Stimulated activated CD8-positive, alpha-beta memory T cell treated with anti-CD3 and anti-CD28 coated beads, Interleukin-12 subunit alpha, Interleukin-12 subunit beta, amount 100 ng/mL, for 24 hours (primary cell): ENCODE measurements around the gene MRPS18A.
"Not testable (repeated sequence)": the region's sequence is repeated elsewhere in the genome, so short reads cannot be mapped to it uniquely, and the experiment has no call there.

Source experiments
- DNase-seq: peaks from one replicate; pipeline ENCODE4 v3.0.0-alpha.2; 2020; ENCODE audit errors: extremely low read depth

MRPS18A gene

DNA sequence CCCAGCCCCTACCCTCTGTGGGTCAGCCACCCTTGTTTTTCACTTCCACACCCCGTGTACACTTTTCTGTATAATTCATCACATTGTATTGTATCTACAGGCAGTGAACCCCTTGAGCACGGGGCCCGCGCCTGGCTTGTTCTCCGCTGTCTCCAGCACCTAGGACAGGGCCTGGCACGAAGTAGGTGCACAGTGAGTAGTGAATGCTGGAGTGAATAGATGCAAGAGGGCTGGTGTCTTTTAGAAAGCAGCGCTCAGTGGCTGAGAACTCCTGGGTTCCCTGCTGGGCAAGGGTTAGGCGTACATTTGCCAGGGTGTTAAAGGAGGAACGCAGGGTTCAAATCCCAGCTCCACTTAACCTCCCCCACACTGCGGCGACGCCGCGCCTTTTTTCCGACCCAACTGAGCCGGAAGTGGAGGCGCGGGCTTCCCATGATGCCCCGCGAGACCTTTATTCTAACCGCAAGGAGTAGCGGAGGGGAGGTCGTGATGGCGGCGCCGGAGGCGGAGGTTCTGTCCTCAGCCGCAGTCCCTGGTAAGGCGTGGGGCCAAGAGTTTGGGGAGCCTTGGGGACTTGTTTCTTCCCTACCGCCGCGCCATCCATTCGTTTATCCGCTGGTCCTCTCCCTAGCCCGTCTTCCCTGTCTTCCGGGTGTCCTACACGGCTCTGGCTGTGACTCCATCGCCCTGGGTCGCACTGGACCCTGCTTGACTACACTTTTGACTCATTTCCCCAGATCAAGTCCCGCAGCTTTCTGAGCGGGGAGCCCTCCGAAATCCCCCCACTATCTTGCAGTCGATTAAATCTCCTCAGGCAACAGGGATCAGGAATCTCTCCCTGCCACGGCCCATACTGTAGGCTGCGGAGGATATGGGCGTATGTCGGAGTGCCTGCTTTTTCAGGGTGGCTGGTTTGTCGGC lies 51.9 kb downstream of the MRPS18A start, which contains the start of gene MAD2L1BP:
Gene MAD2L1BP, plus strand, starts transcription at position 454 of the 921 bp plus-strand sequence. Its CDS starts 36 bp downstream, at position 490.
- DNase-seq, result peak; percentile 75

DNA sequence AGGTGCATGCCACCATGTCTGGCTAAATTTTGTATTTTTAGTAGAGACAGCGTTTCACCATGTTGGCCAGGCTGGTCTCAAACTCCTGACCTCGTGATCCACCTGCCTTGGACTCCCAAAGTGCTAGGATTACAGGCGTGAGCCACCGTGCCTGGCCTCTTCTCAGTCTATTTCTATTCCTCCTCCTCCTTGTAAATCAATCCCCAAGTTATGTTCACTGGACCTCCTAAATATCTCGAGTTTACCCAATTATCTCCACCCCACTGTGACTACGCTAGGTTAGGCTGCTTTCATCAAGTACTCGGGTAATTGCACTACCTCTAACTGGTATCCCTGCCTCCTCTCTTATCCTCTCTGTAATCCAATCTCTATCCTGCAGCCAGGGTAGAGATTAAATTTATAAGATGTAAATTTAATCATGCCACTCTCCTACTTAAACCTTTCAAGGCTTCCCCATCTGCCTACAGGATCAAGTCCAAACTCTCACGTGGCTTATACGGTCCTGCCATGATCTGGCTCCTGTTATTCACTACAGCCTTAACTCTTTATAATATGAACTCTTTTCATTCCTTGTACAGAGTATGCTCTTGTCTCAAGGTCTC lies 52.8 kb downstream of the MRPS18A start:
- no peak for DNase-seq

DNA sequence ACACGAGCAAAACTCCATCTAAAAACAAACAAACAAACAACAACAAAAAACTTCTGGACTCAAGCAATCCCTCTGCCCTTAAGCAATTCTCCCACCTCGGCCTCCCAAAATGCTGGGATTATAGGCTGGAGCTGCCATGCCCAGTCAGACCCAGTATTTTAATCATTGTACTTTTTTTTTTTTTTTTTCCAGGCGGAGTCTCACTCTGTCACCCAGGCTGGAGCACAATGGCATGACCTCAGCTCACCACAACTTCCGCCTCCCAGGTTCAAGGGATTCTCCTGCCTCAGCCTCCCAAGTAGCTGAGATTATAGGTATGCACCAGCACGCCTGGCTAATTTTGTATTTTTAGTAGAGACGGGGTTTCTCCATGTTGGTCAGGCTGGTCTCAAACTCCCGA lies 54.6 kb downstream of the MRPS18A start:
- DNase-seq, result not testable (repeated sequence)

DNA sequence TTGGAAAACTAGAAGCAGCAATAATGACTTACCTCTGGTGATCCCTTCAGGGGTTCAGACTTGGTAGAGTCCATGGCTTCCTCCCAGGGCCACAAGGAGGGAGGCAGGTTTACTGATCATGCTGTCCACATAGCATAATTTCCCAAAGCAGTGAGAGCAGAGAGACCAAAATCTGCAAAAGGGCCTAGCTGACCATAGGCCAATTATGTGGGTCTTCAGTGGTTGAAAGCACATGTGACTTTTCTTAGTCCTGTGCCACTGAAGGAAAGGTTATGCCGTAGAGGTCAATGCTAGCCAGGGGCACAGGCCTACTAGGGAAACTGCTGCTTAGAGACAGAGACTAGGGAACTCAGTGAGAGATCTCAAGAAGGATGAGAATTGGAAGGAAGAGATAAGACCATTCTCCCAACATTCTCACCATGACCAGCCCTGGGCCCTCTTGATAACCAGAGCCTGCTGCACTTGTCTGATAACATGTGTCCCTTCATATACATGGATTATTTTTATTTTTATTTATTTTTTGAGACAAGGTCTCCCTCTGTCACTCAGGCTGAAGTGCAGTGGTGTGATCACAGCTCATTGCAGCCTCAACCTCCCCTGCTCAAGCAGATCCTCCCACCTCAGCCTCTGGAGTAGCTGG lies 56.5 kb downstream of the MRPS18A start:
- no peak for DNase-seq

DNA sequence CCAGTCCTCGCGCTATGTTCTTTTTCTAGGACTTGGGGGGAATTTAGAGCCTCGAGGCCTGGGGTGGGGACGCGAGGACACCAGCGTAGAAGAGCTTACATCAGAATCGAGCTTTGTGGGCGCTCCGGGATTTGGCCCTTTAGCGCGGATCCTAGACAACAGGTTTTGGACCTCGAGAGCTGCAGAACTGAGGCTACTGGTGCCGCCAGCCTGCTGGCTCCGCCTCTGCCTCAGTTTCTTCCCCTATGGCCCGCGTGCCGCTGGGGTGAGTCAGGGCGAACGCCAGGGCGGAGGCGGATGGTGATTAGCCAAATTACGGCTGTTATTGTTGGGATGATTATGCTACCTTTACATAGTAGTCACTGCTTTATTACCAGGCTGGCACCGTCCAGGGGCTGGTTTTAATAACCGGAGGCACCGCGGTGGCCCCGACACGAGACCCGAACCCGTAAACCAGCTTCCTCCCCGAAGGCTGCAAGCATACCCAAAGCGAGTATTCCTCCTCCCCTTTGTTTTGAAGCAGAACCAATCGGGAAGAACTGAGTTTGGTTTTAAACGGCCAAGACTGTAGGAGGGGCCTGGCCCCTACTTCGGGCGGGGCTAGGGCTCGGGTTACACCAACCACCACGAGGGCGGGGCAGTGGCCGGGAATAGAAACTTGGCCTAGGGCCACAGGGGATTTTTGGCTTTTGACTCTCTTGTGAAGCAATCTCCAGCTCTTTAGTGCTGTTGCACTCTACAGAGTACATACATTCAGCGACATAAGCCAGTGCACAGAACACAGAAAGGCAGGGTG lies 57.9 kb downstream of the MRPS18A start:
- peak; percentile 76 for DNase-seq

DNA sequence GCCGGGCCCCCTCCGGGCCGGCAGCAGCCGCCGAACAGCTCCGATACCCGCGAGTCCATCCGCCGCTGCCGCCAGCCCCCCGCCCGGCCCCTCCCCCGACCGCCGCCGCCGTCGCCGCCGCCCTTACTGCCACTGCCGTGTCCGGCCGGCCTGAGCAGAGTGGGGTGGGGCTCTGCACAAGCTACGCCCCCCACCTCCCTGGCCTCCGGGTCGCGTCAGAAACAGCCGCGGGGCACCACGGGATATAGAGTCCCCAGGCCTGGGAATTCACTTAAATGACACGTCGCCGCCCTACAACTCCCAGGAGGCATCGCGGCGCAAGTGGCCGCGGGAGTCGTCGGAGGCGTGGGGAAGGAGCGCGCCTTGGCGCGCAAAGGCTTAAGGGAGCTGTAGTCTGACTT lies 58.5 kb downstream of the MRPS18A start, which contains the start of gene GTPBP2:
Gene GTPBP2, minus strand, starts transcription at position 161 of the 401 bp plus-strand sequence. Its CDS starts 102 bp downstream, at position 59.
- DNase-seq, result peak; percentile 90

DNA sequence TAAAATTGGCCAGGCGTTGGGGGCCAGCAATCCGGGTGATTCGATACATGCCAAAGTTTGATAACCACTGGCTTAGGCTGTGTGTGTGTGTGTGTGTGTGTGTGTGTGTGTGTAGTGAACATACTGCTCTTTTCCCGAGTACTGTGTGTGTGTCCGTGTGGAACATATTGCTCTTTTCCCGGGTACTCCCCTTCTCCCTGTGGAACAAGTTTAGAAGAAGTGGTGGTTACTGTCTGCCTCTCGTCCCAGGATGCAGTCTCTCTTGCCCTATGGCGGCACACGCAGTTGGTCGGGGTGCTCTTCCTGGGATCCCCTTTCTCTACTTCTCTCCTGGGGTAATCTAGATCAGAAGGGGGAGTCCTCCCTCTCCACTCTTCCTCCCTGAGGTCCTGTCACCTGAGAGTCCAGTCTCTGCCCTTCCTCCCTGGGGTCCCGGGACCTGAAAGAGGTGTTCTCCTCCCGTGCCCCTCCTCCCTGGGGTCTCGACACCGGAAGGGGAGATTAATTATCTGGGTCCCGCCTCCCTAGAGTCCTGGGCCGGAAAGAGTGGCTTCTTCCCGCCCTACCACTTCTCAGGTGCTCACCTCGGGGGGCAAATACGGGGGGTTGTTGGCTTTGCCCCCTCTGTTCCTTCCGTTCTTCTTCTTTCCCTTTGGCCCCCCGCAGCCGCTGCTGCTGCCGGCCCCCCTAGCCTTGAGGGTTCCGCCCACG lies 59.0 kb downstream of the MRPS18A start:
- peak; percentile 20 for DNase-seq

DNA sequence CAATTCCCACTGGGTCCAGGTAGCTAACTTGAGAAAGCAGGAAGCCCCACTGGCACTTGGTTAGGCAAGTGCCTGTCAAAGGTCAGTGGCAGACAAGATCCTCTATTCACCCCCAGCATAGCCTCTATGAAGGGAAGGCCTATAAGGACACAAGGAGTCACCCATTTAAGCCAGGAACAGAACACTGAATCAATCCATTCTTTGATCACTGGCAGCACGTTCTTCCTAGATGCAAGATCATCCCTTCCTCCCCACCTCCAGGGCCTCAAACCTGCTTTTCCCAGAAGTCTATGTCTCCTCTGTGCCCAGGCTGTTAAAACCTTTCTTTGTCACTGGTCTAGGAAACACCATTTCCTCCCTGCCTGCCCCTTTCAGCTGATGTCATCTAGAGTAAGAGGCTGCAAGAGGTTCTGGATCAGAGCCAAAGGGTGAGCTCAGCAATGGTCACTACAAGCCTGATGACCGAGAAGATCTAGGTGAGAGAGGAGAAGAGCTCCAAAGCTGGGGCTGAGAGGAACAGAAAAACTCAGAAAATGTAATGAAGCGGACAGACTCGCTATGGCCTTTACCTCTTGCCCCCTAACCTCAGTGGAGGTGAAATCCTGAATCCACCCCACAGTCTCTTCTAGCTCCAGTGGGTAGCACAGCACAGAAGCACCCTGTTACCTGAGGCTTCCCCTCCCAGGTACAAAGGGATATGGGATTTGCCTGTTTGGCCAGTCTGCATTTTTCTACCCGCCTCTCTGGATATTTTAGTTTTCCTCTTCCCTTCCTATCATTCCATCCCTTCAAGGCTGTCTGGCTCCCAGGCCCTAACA lies 60.4 kb downstream of the MRPS18A start:
- DNase-seq, result no peak

DNA sequence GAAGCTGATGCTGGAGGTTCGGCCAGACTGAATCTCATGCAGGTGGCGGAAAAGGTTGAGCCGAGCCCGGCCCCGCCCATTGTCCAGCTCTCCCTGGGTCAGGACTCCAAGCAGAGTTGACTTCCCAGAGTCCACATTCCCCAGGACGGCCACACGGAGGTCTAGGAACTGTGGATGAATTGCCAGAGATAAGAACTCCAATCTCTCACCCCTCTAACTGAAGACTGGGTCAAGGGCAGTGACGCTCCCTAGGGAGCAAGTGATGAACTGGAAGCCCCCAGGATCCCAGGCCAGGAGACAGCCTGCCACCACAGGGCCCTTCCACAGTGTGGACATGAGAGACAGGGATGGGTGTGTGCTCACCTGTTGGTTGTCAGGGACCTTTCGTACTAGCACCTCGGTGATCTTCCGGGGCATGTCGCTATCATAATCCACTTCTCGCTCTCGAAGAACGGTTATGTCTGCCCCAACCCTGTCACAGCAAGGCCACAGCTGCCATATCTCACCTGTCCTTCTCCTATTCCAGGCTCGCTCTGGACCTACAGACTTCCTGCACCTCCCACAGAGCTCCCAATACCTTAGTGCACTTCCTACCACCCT lies 62.1 kb downstream of the MRPS18A start:
- no peak for DNase-seq

DNA sequence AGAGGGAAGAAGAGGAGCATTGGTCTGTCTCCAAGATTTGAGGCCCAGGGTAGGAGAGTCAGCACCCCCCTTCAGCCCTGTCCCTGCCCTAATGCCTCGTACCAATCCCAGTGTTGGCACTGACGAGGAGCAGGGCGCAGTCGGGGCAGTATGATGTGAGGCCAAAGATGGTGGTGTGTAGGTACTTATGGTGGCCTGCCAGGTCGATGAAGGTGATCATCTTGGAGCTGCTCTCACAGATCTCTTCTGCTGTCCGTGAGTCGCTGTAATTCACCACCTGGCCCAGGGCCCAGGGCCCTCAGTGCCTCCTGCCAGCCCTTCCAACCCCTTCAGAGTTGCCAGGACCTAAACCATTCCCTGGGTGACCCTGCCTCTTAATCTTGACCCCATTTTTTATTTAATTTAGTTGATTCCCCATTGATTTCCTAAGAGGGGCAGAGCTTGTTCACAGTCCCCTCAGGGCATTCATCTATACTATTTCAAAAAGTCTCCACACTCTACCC lies 62.8 kb downstream of the MRPS18A start:
- no peak for DNase-seq

DNA sequence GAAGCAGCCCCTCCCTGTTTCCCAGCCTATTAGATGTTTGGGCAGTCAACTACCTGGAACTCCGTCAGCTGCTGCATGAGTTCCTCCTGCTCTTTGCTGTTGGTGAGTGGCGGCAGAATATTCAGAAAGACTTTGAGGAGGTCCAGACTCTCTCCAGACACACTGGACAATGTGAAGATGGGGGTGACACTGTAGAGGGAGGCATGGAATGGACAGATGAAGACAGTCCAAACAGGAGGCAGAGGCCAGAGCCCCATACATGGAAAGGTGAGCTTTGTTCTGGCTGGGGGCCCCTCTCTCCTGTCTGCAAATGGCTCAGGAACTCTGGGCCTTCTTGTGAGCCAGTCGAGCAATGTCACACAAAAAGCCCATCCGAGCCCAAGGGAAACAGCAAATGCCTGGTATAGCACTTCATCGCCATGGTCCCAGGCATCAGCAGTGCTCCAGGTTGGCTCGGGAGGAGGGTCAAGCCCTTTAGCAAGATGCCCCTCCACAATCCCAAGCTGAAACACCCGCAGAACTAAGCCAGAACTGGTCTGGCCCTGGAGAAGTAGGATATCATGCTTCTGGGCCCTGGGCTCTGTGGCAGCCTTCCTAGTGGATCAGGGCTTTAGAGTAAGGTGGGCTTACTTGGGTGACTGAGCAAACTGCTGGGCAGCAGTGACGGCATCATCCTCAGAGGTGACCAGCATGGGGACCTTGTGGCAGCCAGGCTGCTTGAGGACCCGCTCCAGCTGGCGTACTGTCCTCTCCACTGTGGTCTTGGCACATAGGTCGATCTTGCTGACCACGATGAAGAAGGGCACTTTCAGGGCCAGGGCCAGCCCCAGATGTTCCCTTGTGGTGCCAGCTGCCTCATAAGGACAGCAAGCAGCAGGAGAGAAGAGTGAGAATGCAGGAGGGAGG lies 63.5 kb downstream of the MRPS18A start:
- no peak for DNase-seq

DNA sequence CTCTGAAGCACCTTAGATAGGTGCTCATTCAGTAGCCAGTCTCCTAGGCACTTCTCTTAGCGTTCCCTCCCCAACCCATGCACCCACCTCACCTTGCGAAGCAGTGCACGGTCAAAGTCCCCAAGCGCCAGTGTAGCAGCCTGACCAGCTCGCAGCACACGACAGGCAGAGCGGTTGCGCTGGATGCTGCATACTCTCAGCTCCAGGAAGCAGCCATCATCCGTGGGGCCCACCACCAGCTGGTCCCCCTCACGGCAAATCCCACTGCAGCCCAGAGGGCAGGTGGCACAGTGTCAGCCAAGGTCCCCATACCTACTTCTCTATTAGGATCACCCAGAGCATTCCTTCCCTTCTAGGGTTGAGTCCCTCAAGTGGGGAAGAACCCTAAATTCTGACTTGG lies 65.0 kb downstream of the MRPS18A start:
- DNase-seq, result no peak

DNA sequence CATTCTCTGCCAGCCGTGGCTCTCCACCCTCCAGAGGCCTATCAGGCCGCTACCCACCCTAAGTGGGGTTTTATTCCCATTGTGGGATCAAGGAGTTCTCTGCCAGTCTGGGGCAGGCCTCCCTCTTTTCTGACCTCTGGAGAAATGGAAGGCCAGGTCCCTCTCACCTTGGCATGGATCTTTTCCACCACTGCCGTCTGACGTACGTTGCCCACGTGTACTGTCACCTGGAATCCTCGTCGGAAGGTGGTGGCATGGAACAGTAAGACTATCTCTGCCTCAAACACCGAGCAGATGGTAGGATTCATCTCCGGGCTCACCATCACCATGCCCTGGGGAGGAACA lies 65.8 kb downstream of the MRPS18A start:
- no peak for DNase-seq
